ENCODE data around the gene PDP2. TPM values are rescaled to one million over a fixed set of nuclear protein-coding genes. Genes with fewer than 3 reads are reported as not detected.

The PDP2 gene
- total RNA-seq, 4 donors from 2014 or later, result 12.3 to 29.9 (median 15.5) TPM

- TF ChIP-seq EP300 (IDR thresholded peaks at IDR 0.05), result no peak
- Histone ChIP-seq H3K9me3 (no peaks in the 10 kb centered on the region), H3K4me3 (peak within 1 kb of the TSS; percentile 4 to 52 (median 36)), H3K27ac (no peak within 1 kb of the TSS), H3K4me1 (peaks cover 0 to 16% (median 13%) of the 10 kb centered on the region in 4 donors), H3K27me3 (peaks cover 0 to 42% of the 10 kb centered on the region in 2 donors), H3K36me3 (no peaks in the 10 kb centered on the region)
- 1 to 2% methylated on average over 23 to 56 of the region's 79 CpGs for WGBS, 2 donors
- no peak for DNase-seq (ENCODE audit: low spot score in 2 of 2)
Observed at GRCh38 chr16:66844342-66845079, 35.8 kb upstream of the PDP2 start, which contains the start of gene CA7. Gene CA7 (plus strand): TSS chr16:66844414. CDS start chr16:66844488, 74 bp downstream.

- H3K9me3 ChIP-seq, result no peaks in the 10 kb centered on the region
- H3K4me3 ChIP-seq, result peak overlapping the region; percentile 4 to 52 (median 36)
- H3K36me3 ChIP-seq, result no peaks in the 10 kb centered on the region
- H3K27ac ChIP-seq, result no peak overlapping the region
- H3K27me3 ChIP-seq, result peaks cover 0 to 42% of the 10 kb centered on the region in 2 donors
- no peak for DNase-seq (ENCODE audit: low spot score in 2 of 2)
- 15 to 19% methylated on average over 10 of the region's 10 CpGs for WGBS, 2 donors
- H3K4me1 ChIP-seq, result peaks cover 0 to 16% (median 13%) of the 10 kb centered on the region in 4 donors
- no peak for TF ChIP-seq EP300 (IDR thresholded peaks at IDR 0.05)
- TF ChIP-seq POLR2A (IDR thresholded peaks at IDR 0.05), result no peak
- no peak for TF ChIP-seq CTCF (IDR thresholded peaks at IDR 0.05)
Observed at GRCh38 chr16:66845080-66845410, 35.3 kb upstream of the PDP2 start.

- DNase-seq (ENCODE audit: low spot score in 2 of 2), result no peak
- Histone ChIP-seq H3K4me3 (no peak overlapping the region), H3K36me3 (no peaks in the 10 kb centered on the region), H3K27me3 (peaks cover 0 to 42% of the 10 kb centered on the region in 2 donors), H3K9me3 (no peaks in the 10 kb centered on the region), H3K27ac (no peak overlapping the region), H3K4me1 (peaks cover 0 to 16% (median 13%) of the 10 kb centered on the region in 4 donors)
- TF ChIP-seq CTCF (IDR thresholded peaks at IDR 0.05), result no peak
- TF ChIP-seq POLR2A (IDR thresholded peaks at IDR 0.05), result no peak
- 39 to 52% methylated on average over 9 of the region's 9 CpGs for WGBS, 2 donors
Observed at GRCh38 chr16:66845791-66846221, 34.5 kb upstream of the PDP2 start.

- no peak for DNase-seq (ENCODE audit: low spot score in 2 of 2)
- no peak for TF ChIP-seq POLR2A (IDR thresholded peaks at IDR 0.05)
- TF ChIP-seq CTCF (IDR thresholded peaks at IDR 0.05), result no peak
- TF ChIP-seq EP300 (IDR thresholded peaks at IDR 0.05), result no peak
- Histone ChIP-seq H3K27me3 (peaks cover 0 to 42% of the 10 kb centered on the region in 2 donors), H3K27ac (no peak overlapping the region), H3K36me3 (no peaks in the 10 kb centered on the region), H3K4me3 (no peak overlapping the region), H3K9me3 (no peaks in the 10 kb centered on the region), H3K4me1 (peaks cover 0 to 16% (median 13%) of the 10 kb centered on the region in 4 donors)
- 89 to 100% methylated on average over 1 of the region's 1 CpG for WGBS, 2 donors
Observed at GRCh38 chr16:66846266-66846665, 34.0 kb upstream of the PDP2 start.

- Histone ChIP-seq H3K9me3 (no peaks in the 10 kb centered on the region), H3K4me1 (peaks cover 0 to 16% (median 13%) of the 10 kb centered on the region in 4 donors), H3K4me3 (no peak overlapping the region), H3K36me3 (no peaks in the 10 kb centered on the region), H3K27me3 (peaks cover 0 to 42% of the 10 kb centered on the region in 2 donors), H3K27ac (no peak overlapping the region)
- DNase-seq (ENCODE audit: low spot score in 2 of 2), result no peak
- WGBS, 2 donors, result 92 to 95% methylated on average over 6 of the region's 6 CpGs
- TF ChIP-seq CTCF (IDR thresholded peaks at IDR 0.05) (no peak), EP300 (IDR thresholded peaks at IDR 0.05) (no peak), POLR2A (IDR thresholded peaks at IDR 0.05) (no peak)
Observed at GRCh38 chr16:66846831-66847230, 33.5 kb upstream of the PDP2 start.

All from tibial nerve (tissue), 4 donors.